HG02759 (cell line): ENCODE data around the gene LDB3.
"Not testable (repeated sequence)": the region's sequence is repeated elsewhere in the genome, so short reads cannot be mapped to it uniquely, and the experiment has no call there.

Source experiments
- ATAC-seq: cut with Tn5 transposase; IDR thresholded peaks from one replicate; pipeline ENCODE4 v1.9.1; 2021; ENCODE audit warnings: mild to moderate bottlenecking, moderate library complexity; ENCODE audit not compliant: unreplicated experiment

Gene LDB3

DNA sequence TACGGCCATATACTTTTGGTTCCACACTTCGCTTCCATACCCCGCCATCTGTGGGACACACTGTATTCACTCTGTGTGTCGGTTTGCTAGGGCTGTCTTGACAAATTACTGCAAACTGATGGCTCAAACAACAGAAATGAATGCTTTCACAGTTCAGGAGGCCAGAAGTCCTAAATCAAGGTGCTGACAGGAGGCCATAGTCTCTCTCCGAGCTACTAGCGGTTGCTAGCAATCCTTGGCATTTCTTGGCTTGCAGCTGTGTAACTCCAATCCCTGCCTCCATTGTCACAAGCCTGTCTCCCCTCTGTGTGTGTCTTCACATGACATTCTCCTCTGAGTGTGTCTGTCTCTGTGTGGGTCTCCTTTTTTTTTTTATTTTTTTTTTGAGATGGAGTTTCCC, 59.2 kb downstream of the LDB3 start:
- ATAC-seq = no peak

DNA sequence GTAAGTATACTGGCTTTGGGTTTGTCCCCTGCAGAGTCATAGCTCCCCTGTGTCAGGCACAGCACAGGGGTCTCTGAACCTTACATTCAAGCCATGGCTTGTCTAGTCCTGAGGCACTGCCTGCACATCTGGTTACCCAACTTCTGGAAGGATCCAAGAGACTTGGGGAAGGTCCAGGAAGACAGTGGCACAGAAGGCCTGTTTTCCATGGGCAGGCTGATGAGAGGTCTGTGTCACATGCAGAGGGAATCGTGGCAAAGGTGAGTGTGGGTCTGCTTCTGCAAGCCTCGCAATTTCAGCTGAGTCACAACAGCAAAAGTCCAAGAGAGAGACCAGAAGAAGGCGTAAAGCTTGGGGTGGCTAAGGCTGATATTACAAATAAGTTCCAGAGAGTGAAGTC, 59.7 kb downstream of the LDB3 start:
- ATAC-seq = no peak

DNA sequence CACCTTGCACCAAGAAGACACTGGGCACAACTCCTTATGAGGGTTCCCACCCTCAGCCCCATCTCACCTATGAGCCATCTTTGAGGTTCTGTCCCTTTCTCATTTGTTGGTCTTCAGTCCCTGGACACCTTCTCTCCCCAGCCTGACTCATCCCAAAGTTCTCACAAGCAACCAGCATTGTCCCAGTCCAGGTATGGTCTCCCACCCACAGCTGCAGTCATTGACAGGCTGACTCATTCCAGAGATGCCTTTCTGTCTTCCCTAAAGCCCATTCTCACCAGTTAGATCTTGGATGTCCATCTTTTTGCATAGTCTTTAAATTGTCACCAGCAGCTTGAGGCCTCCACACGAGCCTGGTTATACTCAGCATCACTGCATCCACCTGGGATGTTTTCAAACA, 61.4 kb downstream of the LDB3 start:
- no peak for ATAC-seq

DNA sequence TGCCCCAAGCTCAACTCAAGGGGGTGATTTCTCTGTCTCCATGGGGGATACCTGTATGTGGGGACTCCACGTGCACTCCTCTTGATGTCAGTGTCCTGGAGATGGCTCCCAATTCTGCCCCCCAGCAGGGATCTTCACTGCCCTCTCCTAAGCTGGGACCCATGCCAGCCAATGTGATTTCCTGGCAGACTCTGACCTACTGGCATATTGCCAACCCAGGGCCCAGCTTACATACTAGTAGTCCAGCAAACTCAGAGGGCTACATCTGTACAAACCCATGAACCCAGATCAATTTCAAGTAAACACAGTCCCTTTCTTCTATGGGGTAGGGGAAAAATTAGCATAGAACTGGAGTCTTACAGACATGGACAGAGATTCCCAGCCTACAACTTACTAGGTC, 61.9 kb downstream of the LDB3 start:
- no peak for ATAC-seq

DNA sequence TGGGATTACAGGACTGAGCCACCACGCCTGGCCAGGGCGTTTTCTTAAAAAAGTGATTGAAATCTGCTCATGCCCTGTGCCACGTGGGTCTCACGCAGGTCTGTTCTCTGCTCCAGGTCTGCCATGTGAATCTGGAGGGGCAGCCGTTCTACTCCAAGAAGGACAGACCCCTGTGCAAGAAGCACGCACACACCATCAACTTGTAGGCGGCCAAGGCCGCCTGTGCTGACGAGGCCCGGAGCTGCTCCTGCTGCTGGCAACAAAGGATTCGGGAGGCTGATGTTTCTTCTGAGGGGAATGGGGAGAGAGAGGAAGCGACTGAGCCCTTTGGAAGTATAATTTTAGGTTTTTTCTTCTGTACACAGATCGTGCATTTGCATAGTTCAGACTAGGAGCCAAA, 64.5 kb downstream of the LDB3 start:
- ATAC-seq = no peak

DNA sequence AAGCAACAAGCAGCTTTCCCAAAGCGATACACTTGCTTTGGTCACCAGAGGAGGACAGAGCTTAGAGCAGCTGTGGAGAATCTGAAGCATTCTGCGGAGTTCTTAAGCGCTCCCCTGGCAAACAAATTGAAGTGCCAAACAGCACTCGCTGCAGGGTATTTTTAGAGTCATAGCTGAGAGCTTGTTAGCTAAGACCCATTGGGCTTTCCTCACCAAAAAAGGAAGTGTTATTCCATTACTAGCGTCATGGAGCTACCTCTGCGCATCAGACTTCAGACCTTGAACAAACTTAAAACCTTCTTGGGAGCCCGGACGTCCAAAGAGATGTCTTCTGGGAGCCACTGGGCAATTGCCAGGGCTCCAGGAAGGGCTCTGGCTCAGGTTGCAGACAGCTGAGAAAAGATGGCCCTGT, 65.0 kb downstream of the LDB3 start:
- ATAC-seq = no peak

DNA sequence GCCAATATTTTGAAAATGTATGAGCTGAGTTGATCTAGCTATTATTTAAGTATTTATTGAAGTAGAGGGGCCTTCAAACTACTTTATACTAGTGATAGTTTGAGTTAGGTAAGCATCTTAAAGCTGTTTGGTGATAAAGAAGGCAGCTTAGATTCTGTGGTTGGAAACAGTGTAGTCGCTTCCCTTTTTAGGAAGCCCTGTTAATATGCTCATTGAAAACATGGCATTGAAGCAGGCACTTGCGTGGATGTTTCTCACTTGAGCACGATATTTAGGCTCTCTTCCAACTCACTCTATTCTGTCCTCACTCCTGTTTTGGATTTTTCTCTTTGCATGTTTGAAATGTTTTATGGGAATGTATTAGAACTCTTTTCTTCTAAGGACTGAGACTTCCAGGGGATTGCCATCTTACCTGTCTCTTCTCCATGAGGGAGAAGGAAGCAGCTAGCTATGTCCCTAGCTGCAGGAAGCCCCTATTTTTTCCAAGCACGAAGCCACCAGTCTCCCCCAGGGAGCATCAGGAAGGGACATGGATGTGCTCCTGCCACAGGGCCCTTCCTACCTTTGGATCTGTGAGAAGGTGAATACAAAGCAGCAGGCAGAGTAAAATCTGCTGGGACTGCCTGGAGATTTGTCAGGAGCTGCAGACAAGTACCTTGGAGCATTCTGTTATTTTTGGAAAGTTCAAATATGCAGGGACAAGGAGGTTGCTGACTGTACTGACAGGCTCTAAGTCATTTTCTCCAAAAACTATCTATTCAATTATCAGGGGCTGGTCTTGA, 66.1 kb downstream of the LDB3 start:
- ATAC-seq = no peak

DNA sequence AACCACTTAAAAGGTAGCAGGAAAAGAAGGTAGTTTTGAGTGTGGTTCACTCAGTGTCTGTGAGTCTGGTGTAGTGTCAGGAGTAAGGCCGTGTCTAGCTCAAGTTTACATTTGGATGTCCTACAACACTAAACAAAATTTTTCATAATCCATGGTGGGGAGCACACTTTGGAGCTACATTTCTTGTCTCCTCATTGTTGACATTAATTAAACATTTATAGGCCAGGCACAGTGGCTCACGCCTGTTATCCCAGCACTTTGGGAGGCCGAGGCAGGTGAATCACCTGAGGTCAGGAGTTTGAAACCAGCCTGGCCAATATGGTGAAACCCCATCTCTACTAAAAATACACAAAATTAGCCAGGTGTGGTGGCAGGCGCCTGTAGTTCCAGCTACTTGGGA, 67.0 kb downstream of the LDB3 start:
- not testable (repeated sequence) for ATAC-seq

DNA sequence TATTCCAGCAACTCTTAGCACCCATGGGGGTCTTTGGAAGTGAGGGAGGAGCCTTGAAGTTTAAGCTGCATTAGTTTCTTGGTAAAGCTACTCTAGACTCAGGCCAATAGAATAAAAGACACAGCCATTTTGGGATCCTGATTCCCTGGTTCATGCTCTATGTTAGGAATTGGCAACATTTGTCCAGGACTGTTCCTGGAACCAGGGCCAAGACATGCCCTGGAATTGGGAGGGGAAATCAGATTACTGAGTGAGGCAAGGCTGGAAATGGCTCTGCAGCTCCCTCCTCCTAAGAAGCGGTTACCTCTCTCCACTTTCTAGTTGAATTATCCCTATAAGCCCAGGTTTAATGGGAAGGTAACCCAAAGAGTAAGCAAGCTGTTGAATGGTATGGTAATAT, 73.9 kb downstream of the LDB3 start:
- no peak for ATAC-seq

DNA sequence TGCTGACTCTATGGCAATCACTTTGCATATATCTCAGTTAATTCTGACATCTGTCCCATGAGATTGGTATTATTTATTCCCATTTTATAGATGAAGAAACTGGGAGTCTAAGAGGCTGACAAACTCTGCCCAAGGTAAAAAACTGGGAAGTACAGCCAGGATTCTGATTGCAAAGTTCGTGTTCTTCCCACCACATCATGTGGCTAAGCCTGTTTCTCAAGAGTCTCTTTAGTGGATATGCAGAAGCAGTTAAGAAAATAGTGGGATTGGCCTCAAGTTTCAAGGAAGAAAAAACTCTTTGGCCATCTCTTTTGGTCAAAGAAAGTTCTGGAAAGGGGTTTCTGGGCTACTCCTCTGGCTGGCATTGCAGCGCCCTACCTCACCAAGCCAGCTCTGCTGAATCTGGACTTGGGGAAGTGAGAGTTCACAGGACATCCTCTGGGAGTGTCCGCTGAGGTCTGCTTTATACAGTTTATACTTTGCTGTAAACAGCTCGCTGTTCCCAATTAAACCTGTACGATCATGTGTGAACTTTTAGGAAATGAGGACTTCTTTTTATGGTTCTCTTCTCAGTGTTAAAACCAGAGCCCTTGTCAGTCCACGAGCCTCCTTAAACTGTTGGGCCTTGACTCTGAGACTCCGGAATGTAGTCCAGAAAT, 75.9 kb downstream of the LDB3 start:
- ATAC-seq = no peak

DNA sequence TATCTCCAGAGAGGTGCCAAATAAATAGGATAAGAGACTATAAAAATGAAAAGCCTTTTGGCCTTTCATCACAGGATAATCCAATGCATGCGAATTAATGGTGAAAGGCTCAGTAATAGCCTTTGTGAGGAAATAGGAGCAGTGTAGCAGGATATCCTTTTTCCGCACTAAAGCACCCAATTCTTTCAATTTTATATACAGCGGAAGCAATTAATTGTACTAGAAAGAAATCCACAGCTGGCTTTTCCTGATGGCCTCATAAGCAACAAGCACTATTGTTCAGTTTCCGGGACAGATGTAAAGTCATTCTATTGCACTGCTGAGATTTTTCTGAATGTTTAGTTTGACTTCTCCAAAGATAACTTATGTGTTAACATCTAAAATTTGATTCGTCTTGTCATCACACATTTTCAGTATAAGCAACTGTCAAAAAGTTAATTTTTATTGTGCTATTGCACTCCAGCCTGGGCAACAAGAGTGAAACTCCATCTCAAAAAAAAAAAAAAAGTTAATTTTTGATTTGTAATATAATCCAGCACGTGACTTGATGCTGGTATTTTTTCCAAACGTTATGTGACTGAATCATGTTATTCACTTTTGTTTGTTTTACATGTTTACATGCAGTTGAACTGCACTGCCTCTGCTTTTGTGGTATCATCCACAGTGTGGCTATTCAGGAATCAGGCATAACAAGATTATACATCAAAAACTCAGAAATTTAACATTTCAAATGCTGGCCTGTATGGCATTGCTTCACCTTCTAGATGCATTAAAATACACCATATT, 79.7 kb downstream of the LDB3 start:
- ATAC-seq = no peak

DNA sequence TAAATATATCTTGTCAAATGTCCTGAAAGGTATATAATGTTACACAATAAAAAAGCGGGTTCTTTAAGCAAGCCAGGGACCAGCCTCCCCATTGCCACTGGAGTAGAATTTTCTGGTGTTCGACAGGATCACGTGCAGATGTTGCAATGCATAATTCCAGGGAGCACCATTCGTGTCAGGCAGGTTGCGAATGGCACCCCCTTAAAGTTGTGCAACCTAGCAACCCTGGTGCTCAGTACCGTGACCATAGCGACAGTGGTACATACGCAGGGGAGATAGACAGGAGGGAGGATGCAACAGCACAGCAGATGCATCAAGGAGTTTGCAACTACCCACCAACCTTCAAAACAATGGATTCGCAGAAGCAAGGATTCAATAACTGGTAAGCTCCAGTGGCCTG, 81.5 kb downstream of the LDB3 start:
- no peak for ATAC-seq

DNA sequence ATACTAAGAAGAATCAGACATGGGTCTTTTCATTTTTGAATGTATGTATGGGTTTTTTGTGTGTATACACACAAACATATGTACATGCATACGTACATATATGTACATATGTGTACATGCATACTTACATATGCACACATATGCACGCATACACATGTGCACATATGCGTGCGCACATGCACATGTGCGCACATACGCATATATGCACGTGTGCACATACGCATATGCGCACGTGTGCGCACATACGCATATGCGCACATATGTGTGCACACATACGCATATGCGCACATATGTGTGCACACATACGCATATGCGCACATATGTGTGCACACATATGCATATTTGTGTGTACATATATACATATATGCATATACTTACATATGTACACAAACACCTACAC, 83.2 kb downstream of the LDB3 start:
- no peak for ATAC-seq

DNA sequence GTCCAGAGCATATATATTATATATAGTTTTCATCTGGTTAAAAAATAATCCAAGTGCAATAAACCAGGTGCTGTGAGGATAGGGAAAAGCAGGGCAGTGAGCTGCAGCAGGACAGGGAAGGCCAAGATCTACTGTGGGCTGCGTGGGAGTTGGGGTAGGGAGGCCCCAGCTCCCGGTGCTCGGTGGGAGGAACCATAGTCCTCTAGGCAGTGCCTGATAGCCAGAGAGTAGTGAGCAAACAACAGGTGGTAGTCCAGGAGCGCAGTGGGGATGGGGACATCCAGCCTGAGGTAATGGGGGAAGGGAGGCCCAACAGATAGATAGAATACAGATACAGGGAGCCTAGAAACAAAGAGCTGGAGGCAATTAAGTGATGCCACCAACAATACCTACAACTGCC, 84.0 kb downstream of the LDB3 start:
- no peak for ATAC-seq

DNA sequence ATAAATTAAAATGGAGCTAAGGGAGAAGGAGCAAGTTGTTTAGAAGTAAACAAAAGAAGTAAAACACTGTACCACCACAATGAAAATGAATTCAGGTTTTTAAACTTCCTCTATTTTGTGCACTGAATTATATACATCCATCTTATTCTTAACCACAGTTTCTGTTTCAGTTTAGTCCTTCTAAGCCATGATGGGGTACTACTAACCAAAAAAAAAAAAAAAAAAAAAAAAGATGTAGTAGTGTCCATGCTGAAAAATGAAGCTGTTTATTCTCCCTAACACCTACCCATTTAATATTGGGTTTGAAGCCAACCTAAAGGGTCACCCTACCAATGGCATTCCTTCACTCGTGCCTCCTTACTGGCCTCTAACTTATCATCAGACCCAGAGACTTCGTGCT, 84.7 kb downstream of the LDB3 start:
- ATAC-seq = no peak

DNA sequence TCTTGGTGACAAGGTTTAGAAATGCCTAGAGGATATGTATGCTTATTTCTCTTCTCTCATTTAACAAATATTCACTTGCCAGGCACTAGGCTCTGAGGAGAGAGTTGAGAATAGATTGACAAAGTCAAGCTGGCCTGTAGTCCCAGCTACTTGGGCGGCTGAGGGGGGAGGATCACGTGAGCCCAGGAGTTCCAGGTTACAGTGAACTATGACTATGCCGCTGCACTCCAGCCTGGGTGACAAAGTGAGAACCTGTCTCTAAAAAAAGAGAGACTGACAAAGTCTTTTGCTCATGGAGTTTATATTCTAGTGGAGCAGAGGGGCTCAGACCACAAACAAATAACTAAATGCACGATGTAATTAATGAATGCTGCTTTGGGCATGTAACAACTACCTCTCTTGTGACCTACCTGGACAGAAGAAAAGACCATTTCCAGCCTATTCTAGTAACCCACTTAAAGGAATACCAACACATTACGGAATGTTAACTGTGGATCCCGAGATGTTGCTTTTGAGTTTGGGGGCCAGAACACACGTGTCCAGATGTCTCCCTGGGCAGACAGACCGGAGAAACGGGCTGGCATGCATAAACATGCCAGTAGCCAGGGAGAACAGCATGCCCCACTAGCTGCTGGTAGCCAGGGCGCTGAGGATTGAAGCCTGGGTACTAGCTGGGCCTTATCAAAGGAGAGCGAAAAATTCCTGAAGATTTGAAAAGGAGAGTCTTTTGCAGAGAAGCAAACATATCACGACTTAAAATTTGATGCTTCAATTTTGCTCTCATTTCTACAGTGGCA, 85.5 kb downstream of the LDB3 start:
- ATAC-seq = no peak

DNA sequence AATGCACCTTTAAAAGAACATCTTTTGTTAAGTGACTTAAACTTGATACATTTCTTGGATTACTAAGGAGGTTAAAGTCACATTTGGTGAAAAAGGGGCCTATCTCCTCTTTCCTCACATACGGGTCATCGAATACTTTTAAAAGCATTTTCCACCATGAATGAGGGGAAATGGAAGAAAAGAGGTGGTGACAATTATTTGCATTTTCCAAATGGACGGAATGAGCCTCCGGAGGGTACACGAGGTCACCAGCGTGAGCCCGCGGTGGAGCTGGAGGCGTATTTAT, 87.1 kb downstream of the LDB3 start:
- ATAC-seq = no peak

DNA sequence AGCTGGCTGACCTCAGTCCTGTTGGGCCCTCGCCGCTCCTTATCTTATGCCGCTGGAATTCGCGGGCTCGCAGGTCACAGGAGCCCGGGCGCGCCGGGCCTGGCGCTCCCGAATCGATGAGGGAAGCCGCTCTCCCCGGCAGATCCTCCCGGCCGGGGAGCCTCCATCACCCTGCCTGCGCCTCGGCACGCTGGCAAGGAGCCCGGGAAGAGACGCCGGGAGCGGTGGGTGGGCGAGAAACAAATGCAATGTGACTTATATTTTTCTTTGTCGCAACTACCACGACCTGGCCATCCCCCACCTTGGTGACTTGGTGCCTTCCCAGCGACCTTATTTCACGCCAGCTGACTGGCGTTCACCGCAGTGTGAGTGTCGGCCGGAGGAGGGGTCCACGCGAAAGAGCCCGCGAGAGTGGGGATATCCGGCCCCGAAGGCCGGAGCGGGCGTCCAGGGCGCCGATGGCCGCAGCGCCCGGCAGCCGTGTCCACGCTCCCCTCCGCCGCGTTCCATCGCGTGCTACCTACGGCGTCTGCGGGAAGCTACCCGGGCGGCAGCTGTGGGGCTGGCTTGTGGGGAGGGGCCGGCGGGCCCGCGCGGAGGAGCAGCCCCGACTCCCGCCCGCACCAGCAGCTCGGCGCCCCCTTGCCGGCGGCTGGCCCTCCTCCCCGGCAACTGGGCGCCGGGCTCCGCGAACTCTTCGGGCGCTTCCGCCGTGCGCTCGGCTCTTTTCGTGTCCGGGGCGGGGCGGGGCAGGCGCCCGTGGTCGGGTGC, 87.6 kb downstream of the LDB3 start:
- ATAC-seq = peak; percentile 84

DNA sequence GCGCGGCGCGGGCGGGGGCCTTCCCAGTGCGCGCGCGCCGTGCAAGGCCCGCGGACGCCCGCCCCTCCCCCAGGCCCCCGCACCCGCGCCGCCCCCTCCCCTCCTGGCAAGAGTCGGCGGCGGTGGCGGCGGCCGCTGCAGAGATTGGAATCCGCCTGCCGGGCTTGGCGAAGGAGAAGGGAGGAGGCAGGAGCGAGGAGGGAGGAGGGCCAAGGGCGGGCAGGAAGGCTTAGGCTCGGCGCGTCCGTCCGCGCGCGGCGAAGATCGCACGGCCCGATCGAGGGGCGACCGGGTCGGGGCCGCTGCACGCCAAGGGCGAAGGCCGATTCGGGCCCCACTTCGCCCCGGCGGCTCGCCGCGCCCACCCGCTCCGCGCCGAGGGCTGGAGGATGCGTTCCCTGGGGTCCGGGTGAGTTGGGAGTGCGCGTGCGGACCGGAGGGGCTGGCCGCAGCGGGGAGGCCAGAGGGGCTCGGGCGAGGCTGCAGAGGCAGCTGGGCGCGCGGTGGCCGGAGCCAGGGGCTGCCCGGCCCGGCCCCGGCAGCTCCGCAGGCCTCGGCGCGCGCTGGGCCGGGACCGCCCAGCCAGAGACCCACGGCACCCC, 88.3 kb downstream of the LDB3 start, which contains the start of gene BMPR1A:
Gene BMPR1A (plus strand): TSS at position 109 of the 602 bp plus-strand sequence. CDS start 119,400 bp downstream, outside the sequence.
- ATAC-seq = peak; percentile 47
